Immature natural killer cell (primary cell): ENCODE data around the gene MBLAC1. TPM values are rescaled to one million over a fixed set of nuclear protein-coding genes. Genes with fewer than 3 reads are reported as not detected.

Source experiments
- DNase-seq, 3 donors: peaks; one replicate each; pipeline ENCODE4 v3.0.0; 2022; ENCODE audit warnings: mixed read lengths in 1 of 3
- H3K27ac Mint-ChIP-seq, 6 donors: one replicate each; pipeline ENCODE4 v1.8.0; 2020; ENCODE audit warnings: mixed read lengths in 6 of 6, mild to moderate bottlenecking in 5 of 6, inconsistent platforms in 4 of 6, moderate library complexity in 3 of 6
- H3K27me3 Mint-ChIP-seq, 3 donors: one replicate each; pipeline ENCODE4 v1.8.0; 2020 to 2021; ENCODE audit warnings: low read depth in 3 of 3, mild to moderate bottlenecking in 3 of 3, mixed read lengths in 3 of 3, moderate library complexity in 3 of 3, inconsistent platforms in 1 of 3
- H3K36me3 Mint-ChIP-seq, 3 donors: one replicate each; pipeline ENCODE4 v1.8.0; 2020; ENCODE audit warnings: mixed read lengths in 3 of 3, inconsistent platforms in 2 of 3, mild to moderate bottlenecking in 2 of 3
- H3K4me1 Mint-ChIP-seq, 2 donors: one replicate each; pipeline ENCODE4 v1.8.0; 2020; ENCODE audit warnings: inconsistent platforms in 2 of 2, mild to moderate bottlenecking in 2 of 2, mixed read lengths in 2 of 2, moderate library complexity in 1 of 2
- H3K4me3 Mint-ChIP-seq, 5 donors: one replicate each; pipeline ENCODE4 v1.8.0; 2020; ENCODE audit warnings: mild to moderate bottlenecking in 5 of 5, mixed read lengths in 5 of 5, inconsistent platforms in 3 of 5, moderate library complexity in 3 of 5
- H3K9me3 Mint-ChIP-seq, 6 donors: one replicate each; pipeline ENCODE4 v1.8.0; 2020; ENCODE audit warnings: mild to moderate bottlenecking in 6 of 6, mixed read lengths in 6 of 6, inconsistent platforms in 4 of 6, moderate library complexity in 3 of 6
- polyA plus RNA-seq, 3 donors: library from polyadenylated mRNA; unstranded; fragments of 300-500 nt; fragmentation: Illumina TruSeq; gene quantifications; one replicate each; pipeline ENCODE4 v1.2.3, GENCODE V29; 2021

MBLAC1 gene
- polyA plus RNA-seq, 3 donors from 2014 or later = 2.2 to 2.6 (median 2.4) TPM

DNA sequence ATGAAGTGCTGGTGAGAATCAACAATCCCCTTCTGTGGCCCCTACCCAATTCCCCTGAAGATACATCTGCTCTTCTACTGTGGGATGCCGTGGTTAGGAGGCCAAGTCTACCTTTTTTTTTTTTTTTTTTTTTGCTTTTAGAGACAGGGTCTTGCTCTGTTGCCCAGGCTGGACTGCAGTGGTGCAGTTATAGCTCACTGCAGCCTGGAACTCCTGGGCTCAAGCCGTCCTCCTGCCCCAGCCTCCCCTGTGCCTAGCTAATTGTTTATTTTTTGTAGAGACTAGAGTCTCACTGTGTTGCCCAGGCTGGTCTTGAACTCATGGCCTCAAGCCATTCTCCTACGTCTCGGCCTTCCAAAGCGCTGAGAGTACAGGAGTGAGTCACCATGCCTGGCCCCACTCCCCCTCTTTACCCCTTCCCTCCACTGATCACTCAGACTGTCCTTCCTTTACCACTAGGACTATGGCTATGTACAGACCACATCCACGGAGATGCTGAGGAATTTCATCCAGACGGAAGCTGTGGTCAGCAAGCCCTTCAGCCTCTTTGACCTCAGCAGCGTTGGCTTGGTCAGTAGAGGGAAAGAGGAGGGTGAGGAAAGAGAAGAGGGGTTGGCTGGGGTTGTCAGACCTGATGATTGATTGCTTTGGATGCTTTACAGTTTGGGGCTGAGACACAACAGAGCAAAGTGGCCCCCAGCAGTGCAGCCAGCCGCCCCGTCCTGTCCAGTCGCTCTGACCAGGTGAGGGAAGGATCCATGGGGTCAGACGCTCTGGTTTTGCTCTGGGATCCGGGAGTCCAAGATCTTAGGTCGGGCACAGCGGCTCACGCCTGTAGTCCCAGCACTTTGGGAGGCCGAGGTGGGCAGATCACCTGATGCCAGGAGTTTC lies 23.6 kb upstream of the MBLAC1 start:
- peaks cover 34% of the 10 kb centered on the region in 2 donors for H3K4me1 Mint-ChIP-seq
- H3K27me3 Mint-ChIP-seq = peaks cover 23 to 31% (median 28%) of the 10 kb centered on the region in 3 donors
- no peak for DNase-seq
- peak overlapping the region; percentile 17 to 89 (median 84) for H3K27ac Mint-ChIP-seq
- H3K9me3 Mint-ChIP-seq = no peaks in the 10 kb centered on the region
- peaks cover 7 to 19% (median 13%) of the 10 kb centered on the region in 3 donors for H3K36me3 Mint-ChIP-seq
- H3K4me3 Mint-ChIP-seq = peak overlapping the region in 4 of 5 donors; percentile 71 to 96 (median 81)

- DNase-seq = no peak
- peaks cover 15 to 21% (median 19%) of the 10 kb centered on the region in 3 donors for H3K27me3 Mint-ChIP-seq
- peaks cover 11 to 13% of the 10 kb centered on the region in 2 donors for H3K4me1 Mint-ChIP-seq
- no peak overlapping the region for H3K27ac Mint-ChIP-seq
- H3K36me3 Mint-ChIP-seq = peaks cover 0 to 15% (median 8%) of the 10 kb centered on the region in 3 donors
- no peaks in the 10 kb centered on the region for H3K9me3 Mint-ChIP-seq
- no peak overlapping the region for H3K4me3 Mint-ChIP-seq
Measured at GRCh38 chr7:100105534-100105933, 21.2 kb upstream of the MBLAC1 start.

DNA sequence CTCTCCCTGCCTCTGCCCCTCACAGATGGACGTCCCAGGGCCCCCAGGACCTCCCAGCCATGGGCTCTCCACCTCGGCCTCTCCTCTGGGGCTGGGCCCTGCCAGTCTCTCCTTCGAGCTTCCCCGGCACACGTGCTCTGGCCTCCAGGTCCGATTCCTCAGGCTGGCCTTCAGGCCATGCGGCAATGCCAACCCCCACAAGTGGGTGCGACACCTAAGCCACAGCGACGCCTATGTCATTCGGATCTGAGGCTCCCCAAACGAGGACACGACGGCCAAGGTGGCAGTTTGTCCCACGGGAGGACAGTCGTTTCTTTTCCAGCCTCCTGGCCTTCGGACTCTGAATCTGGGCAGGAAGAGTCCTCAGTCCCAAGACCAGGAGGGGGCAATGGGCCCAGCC lies 20.1 kb upstream of the MBLAC1 start:
- H3K36me3 Mint-ChIP-seq = peaks cover 0 to 23% (median 8%) of the 10 kb centered on the region in 3 donors
- no peak overlapping the region for H3K4me3 Mint-ChIP-seq
- DNase-seq = no peak
- peak overlapping the region in 1 of 6 donors; percentile 26 for H3K27ac Mint-ChIP-seq
- H3K27me3 Mint-ChIP-seq = peaks cover 4 to 10% (median 8%) of the 10 kb centered on the region in 3 donors
- no peaks in the 10 kb centered on the region for H3K9me3 Mint-ChIP-seq
- peaks cover 9 to 11% of the 10 kb centered on the region in 2 donors for H3K4me1 Mint-ChIP-seq

DNA sequence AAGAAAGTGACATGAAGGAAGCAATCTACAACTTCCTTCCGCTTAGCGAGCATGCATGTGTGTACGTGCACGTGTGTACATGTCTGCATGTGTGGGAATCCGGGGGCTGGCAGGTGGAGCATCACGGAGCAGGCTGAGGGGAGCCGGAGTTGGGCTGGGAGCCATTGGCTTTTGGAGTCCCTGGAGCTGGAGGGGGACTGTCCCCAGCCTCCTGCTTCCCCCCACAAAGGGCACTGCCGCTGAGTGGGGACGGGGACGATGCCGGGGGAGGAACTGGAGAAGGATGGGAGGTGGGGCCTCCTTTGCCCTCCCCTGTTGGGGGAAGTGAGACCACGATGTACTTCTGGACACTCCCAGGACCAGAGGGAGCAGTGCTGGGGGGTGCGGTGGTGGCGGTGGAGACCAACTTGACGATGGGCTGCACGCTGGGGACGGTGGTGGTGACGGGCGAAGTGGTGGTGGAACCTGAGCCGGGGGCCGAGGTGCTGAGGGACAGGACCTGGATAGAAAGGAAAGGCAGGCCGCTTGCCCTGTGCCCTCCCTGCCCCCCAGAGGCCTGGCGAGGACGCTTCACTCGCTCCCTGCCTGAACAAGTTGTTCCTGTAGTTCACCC lies 19.5 kb upstream of the MBLAC1 start:
- H3K4me1 Mint-ChIP-seq = peaks cover 9 to 11% of the 10 kb centered on the region in 2 donors
- no peak overlapping the region for H3K27ac Mint-ChIP-seq
- no peak overlapping the region for H3K4me3 Mint-ChIP-seq
- H3K36me3 Mint-ChIP-seq = peaks cover 0 to 26% (median 8%) of the 10 kb centered on the region in 3 donors
- H3K27me3 Mint-ChIP-seq = peaks cover 0 to 6% (median 5%) of the 10 kb centered on the region in 3 donors
- DNase-seq = no peak
- H3K9me3 Mint-ChIP-seq = no peaks in the 10 kb centered on the region

- H3K4me1 Mint-ChIP-seq = peaks cover 3 to 6% of the 10 kb centered on the region in 2 donors
- peaks cover 0 to 5% (median 0%) of the 10 kb centered on the region in 3 donors for H3K27me3 Mint-ChIP-seq
- no peak for DNase-seq
- H3K27ac Mint-ChIP-seq = no peak overlapping the region
- peaks cover 0 to 27% (median 8%) of the 10 kb centered on the region in 3 donors for H3K36me3 Mint-ChIP-seq
- no peak overlapping the region for H3K4me3 Mint-ChIP-seq
- no peaks in the 10 kb centered on the region for H3K9me3 Mint-ChIP-seq
Measured at GRCh38 chr7:100107890-100108289, 18.9 kb upstream of the MBLAC1 start.

- peaks cover 0 to 2% of the 10 kb centered on the region in 2 donors for H3K4me1 Mint-ChIP-seq
- DNase-seq = no peak
- H3K4me3 Mint-ChIP-seq = no peak overlapping the region
- H3K9me3 Mint-ChIP-seq = no peaks in the 10 kb centered on the region
- peaks cover 0 to 31% (median 5%) of the 10 kb centered on the region in 3 donors for H3K36me3 Mint-ChIP-seq
- H3K27ac Mint-ChIP-seq = no peak overlapping the region
- no peaks in the 10 kb centered on the region for H3K27me3 Mint-ChIP-seq
Measured at GRCh38 chr7:100109521-100110163, 17.1 kb upstream of the MBLAC1 start.

GRCh38 chr7:100111156-100111555 lies 15.6 kb upstream of the MBLAC1 start:
- Mint-ChIP-seq H3K9me3 (no peaks in the 10 kb centered on the region), H3K4me3 (no peak overlapping the region), H3K27ac (no peak overlapping the region), H3K36me3 (peaks cover 0 to 31% (median 5%) of the 10 kb centered on the region in 3 donors), H3K4me1 (peaks cover 0 to 5% of the 10 kb centered on the region in 2 donors), H3K27me3 (no peaks in the 10 kb centered on the region)
- no peak for DNase-seq

DNA sequence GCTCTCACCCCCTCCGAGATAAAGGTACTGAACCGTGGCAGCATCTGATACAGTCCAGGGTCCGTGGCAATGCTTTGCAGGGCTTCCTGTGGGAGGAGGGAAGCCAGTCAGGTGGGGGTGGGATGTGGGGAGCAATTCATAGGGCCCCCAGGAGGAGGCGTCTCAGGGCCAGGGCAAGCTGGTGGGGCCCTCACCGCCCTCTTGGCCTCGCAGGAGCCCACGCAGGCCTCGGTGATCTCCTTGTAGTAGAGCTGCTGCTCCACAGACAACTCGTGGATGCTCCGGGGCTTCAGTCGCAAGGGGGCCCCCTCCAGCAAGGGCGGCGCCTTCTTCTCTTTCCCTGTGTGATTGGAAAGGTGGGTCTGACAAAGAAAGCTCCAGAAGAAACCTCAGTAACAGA lies 14.9 kb upstream of the MBLAC1 start:
- peaks cover 0 to 32% (median 5%) of the 10 kb centered on the region in 3 donors for H3K36me3 Mint-ChIP-seq

DNA sequence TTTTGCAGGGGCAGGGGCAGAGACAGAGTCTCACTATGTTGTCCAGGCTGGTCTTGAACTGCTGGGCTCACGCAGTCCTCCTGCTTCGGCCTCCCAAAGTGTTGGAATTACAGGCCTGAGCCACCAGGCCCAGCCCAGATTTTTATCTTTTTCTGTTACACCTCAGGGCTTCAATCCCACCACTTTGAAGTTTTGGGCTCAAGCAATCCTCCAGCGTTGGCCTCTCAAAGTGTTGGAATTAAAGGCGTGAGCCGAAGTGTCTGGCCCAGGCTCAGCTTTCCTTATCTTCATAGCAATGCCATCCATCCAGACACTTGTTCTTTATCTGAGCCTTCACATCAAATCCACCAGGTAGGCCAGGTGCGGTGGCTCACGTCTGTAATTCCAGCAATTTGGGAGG lies 11.7 kb upstream of the MBLAC1 start:
- Mint-ChIP-seq H3K27me3 (peaks cover 4 to 11% (median 6%) of the 10 kb centered on the region in 3 donors), H3K36me3 (peaks cover 0 to 20% (median 0%) of the 10 kb centered on the region in 3 donors), H3K27ac (no peak overlapping the region), H3K4me3 (no peak overlapping the region), H3K9me3 (no peaks in the 10 kb centered on the region), H3K4me1 (peaks cover 22 to 23% of the 10 kb centered on the region in 2 donors)
- DNase-seq = no peak

More for the DNA sequence above, 14.9 kb upstream of the MBLAC1 start:
- H3K4me3 Mint-ChIP-seq = no peak overlapping the region
- peaks cover 5 to 7% of the 10 kb centered on the region in 2 donors for H3K4me1 Mint-ChIP-seq
- H3K27ac Mint-ChIP-seq = no peak overlapping the region
- no peak for DNase-seq
- H3K9me3 Mint-ChIP-seq = no peaks in the 10 kb centered on the region
- no peaks in the 10 kb centered on the region for H3K27me3 Mint-ChIP-seq

GRCh38 chr7:100118388-100119071 lies 8.2 kb upstream of the MBLAC1 start:
- Mint-ChIP-seq H3K27me3 (peaks cover 4 to 11% (median 6%) of the 10 kb centered on the region in 3 donors), H3K9me3 (no peaks in the 10 kb centered on the region), H3K4me3 (peak overlapping the region; percentile 90 to 97 (median 92)), H3K27ac (peak overlapping the region; percentile 97 to 99 (median 98)), H3K36me3 (peaks cover 0 to 5% (median 0%) of the 10 kb centered on the region in 3 donors), H3K4me1 (peaks cover 32% of the 10 kb centered on the region in 2 donors)
- DNase-seq = no peak

DNA sequence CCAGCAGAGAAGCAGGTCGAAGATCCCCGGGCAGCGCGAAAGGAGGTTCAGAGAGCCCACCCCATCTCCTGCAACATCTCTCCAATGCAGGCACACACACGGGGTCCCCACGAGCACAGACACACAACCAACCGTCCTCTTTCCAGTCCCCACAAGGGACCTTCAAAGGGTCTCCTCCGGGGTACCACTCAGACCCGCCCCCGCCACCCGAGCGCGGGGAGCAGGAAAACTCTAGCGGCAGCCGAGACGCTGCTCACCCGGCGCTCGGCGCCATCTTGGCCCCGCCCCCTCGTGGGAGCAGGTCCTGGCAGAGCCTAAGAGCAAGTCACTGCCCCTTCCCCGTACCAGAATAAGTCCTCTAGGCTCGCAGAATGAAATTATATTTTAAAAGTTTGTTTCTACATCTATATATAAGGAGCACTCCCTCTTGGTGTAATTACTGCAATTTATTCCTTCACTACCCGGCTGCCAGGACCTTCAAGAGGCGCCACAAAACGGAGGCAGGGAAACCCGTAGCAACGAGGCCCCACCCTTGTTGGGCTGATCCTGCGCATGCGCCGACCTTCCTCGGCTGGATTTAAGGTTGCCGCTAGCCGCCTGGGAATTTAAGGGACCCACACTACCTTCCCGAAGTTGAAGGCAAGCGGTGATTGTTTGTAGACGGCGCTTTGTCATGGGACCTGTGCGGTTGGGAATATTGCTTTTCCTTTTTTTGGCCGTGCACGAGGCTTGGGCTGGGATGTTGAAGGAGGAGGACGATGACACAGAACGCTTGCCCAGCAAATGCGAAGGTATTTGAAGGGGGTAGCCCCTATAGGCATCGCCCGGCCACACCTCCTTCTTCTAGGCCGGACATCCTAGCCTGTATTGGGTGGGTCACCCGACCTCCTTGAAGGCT lies 7.4 kb upstream of the MBLAC1 start, which contains the start of the genes CNPY4 and TAF6:
CNPY4 (plus strand) TSS at position 563 of the 898 bp plus-strand sequence; CDS start at position 674, 111 bp downstream.
TAF6 (minus strand) TSS at position 287 of the 898 bp plus-strand sequence. CDS start 5,149 bp downstream, outside the sequence.
- peak within 1 kb of the TSS; percentile 90 to 97 (median 92) for H3K4me3 Mint-ChIP-seq
- H3K27ac Mint-ChIP-seq = peak within 1 kb of the TSS; percentile 97 to 99 (median 98)
- peak; percentile 94 to 96 (median 95) for DNase-seq
- peaks cover 33 to 34% of the 10 kb centered on the region in 2 donors for H3K4me1 Mint-ChIP-seq
- H3K36me3 Mint-ChIP-seq = peaks cover 0 to 3% (median 0%) of the 10 kb centered on the region in 3 donors
- no peaks in the 10 kb centered on the region for H3K9me3 Mint-ChIP-seq
- H3K27me3 Mint-ChIP-seq = peaks cover 4 to 11% (median 6%) of the 10 kb centered on the region in 3 donors
